ENCODE data around the gene CDH22.

DNA sequence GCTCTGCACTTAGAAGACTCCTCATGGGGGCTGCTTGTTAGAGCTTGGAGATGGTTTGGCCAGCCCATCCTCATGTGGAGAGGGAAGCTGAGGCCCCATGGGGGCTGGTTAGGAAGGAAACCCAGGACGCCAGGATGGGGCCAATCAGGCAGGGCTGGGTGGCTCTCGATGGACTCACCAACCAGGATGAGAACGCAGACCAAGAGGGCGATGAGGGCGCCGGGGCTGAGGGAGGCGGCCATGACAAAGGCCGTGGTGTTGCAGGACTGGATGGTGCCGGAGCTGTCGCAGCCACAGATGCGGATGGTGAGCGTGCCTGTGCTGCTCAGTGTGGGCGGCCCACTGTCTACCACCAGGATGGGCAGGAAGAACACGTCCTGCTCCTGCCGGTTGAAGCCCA is 130.5 kb downstream of the CDH22 start:
- TF ChIP-seq FOXM1 (IDR thresholded peaks at IDR 0.05; ENCODE audit: borderline replicate concordance): no peak
- no peak for TF ChIP-seq CTBP1 (IDR thresholded peaks at IDR 0.05; ENCODE audit: borderline replicate concordance)
